ENCODE data around the gene TPRG1L.

Gene TPRG1L

DNA sequence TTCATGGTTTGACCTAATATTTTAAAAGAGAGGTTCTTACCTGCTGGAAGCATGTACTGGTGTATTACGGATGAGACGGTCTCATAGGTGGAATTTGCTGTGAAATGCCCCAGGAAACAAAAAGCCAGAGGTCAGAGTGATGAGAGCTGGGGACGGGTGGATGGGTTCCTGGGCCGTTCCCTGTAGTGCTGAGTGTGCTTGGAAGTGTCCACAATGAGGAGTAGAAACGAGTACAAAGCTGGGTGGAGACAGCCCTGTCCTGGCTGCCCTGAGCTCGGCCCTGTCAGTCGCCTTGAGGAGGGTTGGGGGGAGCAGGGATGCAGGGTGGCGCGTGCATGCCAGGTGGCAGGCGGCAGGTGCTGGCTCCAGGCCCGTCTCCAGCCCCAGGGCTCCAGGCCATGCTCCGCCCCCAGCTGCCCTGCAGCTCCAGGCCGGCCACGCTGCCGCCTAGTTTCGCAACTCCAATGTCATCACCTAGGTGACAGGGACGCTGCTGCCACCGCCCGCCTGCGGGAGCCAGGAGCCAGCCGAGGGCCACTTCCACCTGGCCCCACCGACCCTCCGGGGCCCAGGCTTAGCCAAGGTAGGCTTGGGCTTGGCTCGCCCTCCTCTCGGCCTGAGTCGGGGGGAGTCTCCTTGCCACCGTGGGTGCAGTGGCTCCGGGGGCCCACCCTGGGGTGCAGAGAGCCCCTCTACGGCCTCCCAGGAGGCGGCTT lies 43.9 kb downstream of the TPRG1L start:
- DNase-seq, result no peak

GRCh38 chr1:3669421-3669821 lies 44.6 kb downstream of the TPRG1L start:
- no peak for DNase-seq

DNA sequence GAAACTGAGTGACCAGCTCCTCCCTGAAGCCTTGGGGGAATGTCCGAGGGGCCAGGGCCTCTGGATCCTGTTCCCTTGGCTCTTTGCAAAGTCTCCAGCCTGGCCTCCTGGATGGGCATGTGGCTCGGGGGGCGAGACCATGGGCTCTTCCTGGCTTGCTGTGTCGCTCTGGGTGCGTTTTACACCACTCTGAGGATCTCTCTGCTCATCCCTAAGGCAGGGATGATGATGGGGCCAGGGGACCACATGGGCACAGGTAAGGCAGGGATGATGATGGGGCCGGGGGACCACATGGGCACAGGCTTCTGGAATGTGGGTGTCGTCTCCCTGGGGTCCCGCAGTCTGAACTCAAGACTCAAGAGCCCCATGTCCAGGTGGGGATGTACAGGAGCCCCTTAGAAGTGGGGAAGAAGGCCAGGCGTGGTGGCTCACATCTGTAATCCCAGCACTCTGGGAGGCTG lies 45.2 kb downstream of the TPRG1L start:
- no peak for DNase-seq

DNA sequence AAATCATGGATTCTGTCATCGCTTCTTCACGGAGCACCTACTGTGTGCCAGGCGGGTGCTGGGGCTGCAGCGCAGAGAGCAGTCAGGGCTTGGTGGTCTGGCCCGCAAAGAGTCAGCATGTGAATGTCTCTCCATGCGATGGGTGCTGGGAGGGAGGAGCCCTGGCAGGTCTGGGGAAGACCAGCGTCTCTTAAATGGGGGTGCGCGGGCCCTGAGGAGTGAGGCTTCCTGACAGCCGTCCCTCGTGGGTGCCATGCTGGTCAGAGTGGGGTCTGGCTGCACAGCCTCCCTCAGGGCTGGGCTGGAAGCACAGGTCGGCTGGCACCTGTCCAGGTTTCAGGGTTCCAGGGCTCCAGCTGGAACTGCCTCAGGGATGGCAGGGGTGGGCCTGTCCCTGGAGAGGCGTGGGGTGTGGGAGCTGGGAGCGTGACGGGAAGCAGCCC lies 46.0 kb downstream of the TPRG1L start:
- no peak for DNase-seq

GRCh38 chr1:3671371-3672180 lies 46.8 kb downstream of the TPRG1L start:
- DNase-seq, result no peak

GRCh38 chr1:3672231-3672970 lies 47.6 kb downstream of the TPRG1L start:
- DNase-seq, result no peak

- no peak for DNase-seq
These were observed 48.2 kb downstream of the TPRG1L start for GRCh38 chr1:3672971-3673361.

- no peak for DNase-seq
These were observed 48.7 kb downstream of the TPRG1L start for GRCh38 chr1:3673381-3674099.

GRCh38 chr1:3674100-3675094 lies 49.6 kb downstream of the TPRG1L start:
- no peak for DNase-seq

GRCh38 chr1:3675436-3675835 lies 50.6 kb downstream of the TPRG1L start:
- DNase-seq, result no peak

DNA sequence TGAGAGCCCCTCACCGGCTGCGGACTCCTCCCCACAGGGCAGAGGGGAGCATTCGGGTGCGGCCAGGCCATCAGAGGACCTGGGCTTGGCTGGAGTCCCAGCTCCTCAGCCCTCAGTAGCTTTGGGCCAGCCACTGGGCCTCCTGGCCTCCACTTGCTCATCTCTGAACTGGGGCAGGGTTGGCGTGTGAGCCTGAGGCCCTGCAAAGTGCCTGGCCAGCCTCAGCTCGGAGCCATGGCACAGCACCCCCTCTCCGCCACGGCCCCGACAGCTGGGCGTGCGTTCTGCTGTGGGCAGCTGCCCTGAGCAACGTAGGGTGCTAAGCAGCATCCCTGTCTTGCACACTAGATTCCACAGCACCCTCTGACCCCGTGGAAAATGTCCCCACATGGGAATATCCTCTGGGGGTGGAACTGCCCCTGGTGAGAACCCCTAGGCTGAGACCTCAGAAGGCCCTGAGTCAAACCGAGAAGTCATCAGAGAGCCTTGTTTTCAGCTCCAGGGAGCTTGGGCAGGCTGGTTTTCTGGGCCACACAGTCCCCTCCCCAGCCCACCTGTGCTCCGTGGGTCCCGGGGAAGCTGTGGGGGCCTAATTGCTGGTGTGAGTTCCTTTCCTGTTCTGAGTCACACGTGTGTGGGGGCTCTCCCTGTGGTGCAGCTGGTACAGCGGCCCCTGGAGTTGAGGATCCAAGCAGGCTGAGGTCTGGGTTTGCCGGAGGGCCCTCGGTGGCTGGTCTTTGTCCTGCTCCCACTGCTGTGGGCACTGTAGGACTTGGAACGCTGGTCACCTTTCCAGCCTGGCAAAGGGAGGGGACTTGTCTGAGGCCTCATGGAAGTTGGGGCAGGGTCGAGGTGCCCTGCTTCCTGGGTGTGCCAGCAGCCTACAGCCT lies 52.0 kb downstream of the TPRG1L start:
- no peak for DNase-seq

DNA sequence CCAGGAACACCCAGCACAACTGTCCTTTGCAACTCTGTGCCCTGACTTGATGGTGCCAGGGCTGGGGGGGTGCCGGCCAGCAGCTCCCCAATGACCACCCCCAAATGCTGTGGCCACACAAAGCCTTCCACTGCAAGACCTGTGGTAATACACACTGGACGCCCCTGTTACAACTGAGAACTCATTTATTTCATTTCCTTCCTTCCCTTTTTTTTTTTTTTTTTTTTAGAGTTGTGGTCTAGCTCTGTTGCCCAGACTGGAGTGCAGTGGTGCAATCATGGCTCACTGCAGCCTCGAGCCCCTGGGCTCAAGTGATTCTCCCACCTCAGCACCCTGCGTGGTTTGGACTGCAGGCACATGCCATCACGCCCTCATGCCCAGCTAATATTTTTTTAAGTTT lies 52.7 kb downstream of the TPRG1L start:
- no peak for DNase-seq

- DNase-seq, result no peak
These were observed 53.7 kb downstream of the TPRG1L start for GRCh38 chr1:3678361-3679097.

DNA sequence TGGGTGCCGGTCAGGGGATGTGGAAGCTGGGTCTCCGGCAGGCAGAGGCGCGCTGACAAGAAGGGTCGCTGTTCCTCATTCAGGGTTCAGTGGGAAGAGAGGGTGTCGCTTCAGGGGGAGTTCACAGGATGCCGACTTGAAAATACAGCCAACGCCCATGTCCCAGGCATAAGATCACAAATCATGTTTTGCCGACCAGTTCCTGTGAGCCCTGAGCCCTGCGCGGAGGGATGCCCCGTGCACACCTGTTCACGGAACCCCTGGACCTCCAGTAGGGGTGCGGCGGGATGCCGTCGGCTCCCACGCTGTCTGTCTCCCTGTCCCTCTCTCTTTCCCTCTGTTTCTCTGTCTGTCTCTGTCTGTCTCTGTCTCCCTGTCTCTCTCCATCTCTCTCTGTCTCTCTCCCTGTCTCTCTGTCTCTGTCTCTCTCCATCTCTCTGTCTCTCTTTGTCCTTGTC lies 54.3 kb downstream of the TPRG1L start:
- DNase-seq, result no peak
